Caki2 (cell line): ENCODE measurements around the gene ZMYM5. TPM values are rescaled to one million over a fixed set of nuclear protein-coding genes. Genes with fewer than 3 reads are reported as not detected.
"Not testable (repeated sequence)": the region's sequence is repeated elsewhere in the genome, so short reads cannot be mapped to it uniquely, and the experiment has no call there.

Experiments
- DNase-seq: peaks from one replicate; pipeline ENCODE4 v3.0.0-alpha.2; 2015; ENCODE audit warnings: low read depth
- in situ Hi-C: cut with HindIII; loops from 2 replicates; pipeline ENCODE4 v1.10.0; 2016; ENCODE audit warnings: low sequenced_read_pairs, low pct_unique_long_range_greater_than_20kb, mixed read lengths
- total RNA-seq: library from RNA; depleted of rRNA; stranded (reverse); fragments of >200 nt; shearing (Covaris generic); gene quantifications from 2 replicates; pipeline ENCODE4 v1.2.3, GENCODE V29; 2014; ENCODE audit warnings: low replicate concordance; rRNA removed

ZMYM5 gene
- total RNA-seq, 1 experiment from 2014 or later = 4.5 TPM

- DNase-seq, in situ Hi-C loops: not testable (repeated sequence)
These were observed 82.6 kb downstream of the ZMYM5 start for GRCh38 chr13:19780753-19781418.

Other genes starting within 250 kb of the ZMYM5 start
- 1.1 and 5.9 TPM in 2 replicates for gene MPHOSPH8, start 230.0 kb downstream of the ZMYM5 start, total RNA-seq
- 21.3 and 24.3 TPM in 2 replicates for gene PSPC1, start 80.7 kb downstream of the ZMYM5 start, total RNA-seq
- gene ZMYM2, start 95.1 kb upstream of the ZMYM5 start, total RNA-seq = 14.9 and 42.8 TPM in 2 replicates